Activated CD4-positive, alpha-beta T cell treated with anti-CD3 and anti-CD28 coated beads for 4 hours (primary cell): Measurements from ENCODE around the gene SPATA12.
"Not testable (repeated sequence)": the region's sequence is repeated elsewhere in the genome, so short reads cannot be mapped to it uniquely, and the experiment has no call there.

Experiments
- DNase-seq, 2 donors: peaks; one replicate each; pipeline ENCODE4 v3.0.0-alpha.2; 2020

The SPATA12 gene

GRCh38 chr3:57053122-57053521, 7.3 kb upstream of the SPATA12 start:
- no peak for DNase-seq

GRCh38 chr3:57057351-57057750, 3.1 kb upstream of the SPATA12 start:
- DNase-seq, result no peak

GRCh38 chr3:57059411-57059810, 1.1 kb upstream of the SPATA12 start:
- DNase-seq, result no peak

GRCh38 chr3:57061556-57061955, 1.1 kb downstream of the SPATA12 start:
- DNase-seq, result no peak

GRCh38 chr3:57062101-57062631, 1.7 kb downstream of the SPATA12 start:
- DNase-seq, result no peak

GRCh38 chr3:57063032-57063431, 2.6 kb downstream of the SPATA12 start:
- DNase-seq, result no peak

GRCh38 chr3:57064001-57064400, 3.5 kb downstream of the SPATA12 start:
- no peak for DNase-seq

- no peak for DNase-seq
These were observed 4.1 kb downstream of the SPATA12 start for GRCh38 chr3:57064572-57064971.

GRCh38 chr3:57065588-57065987, 5.1 kb downstream of the SPATA12 start:
- DNase-seq, result no peak

GRCh38 chr3:57066471-57066870, 6.0 kb downstream of the SPATA12 start:
- DNase-seq, result no peak

GRCh38 chr3:57068437-57069089, 8.1 kb downstream of the SPATA12 start:
- no peak for DNase-seq

GRCh38 chr3:57069503-57069902, 9.0 kb downstream of the SPATA12 start:
- DNase-seq, result no peak

GRCh38 chr3:57073628-57074027, 13.2 kb downstream of the SPATA12 start:
- DNase-seq, result no peak

- no peak for DNase-seq
These were observed 13.7 kb downstream of the SPATA12 start for GRCh38 chr3:57074135-57074534.

- no peak for DNase-seq
These were observed 16.0 kb downstream of the SPATA12 start for GRCh38 chr3:57076422-57076951.

GRCh38 chr3:57077630-57078343, 17.3 kb downstream of the SPATA12 start:
- no peak for DNase-seq

GRCh38 chr3:57078344-57078634, 17.8 kb downstream of the SPATA12 start:
- peak in 1 of 2 donors; percentile 13 for DNase-seq

- no peak for DNase-seq
These were observed 18.4 kb downstream of the SPATA12 start for GRCh38 chr3:57078635-57079473.

GRCh38 chr3:57079474-57079831, 19.0 kb downstream of the SPATA12 start:
- no peak for DNase-seq

GRCh38 chr3:57080171-57080570, 19.7 kb downstream of the SPATA12 start:
- DNase-seq, result no peak

GRCh38 chr3:57081173-57081572, 20.7 kb downstream of the SPATA12 start:
- DNase-seq, result no peak

GRCh38 chr3:57082481-57082880, 22.0 kb downstream of the SPATA12 start:
- DNase-seq, result no peak

- not testable (repeated sequence) for DNase-seq
These were observed 23.0 kb downstream of the SPATA12 start for GRCh38 chr3:57083266-57083995.
